ENCODE data around the gene SLAMF8.

The SLAMF8 gene

DNA sequence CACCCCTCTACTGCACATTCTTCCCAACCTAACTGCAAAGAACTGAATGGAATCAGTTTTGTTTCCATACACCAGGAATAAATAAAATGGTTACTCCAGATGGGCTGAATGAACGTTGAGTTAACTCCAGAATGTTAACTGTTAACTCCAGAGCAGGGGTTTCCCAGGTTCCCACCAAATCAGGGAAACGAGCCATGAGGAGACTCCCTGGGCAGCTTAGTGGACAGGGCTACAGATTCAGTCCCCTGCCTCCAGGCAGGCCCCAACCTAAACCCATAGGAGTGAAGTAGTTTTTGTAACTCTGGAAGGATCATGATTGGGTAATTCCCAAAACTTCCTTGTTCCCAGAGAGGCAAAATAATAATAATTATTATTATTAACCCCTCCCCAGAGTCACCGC is 21.7 kb downstream of the SLAMF8 start:
- no peak for DNase-seq (ENCODE audit: low spot score)

DNA sequence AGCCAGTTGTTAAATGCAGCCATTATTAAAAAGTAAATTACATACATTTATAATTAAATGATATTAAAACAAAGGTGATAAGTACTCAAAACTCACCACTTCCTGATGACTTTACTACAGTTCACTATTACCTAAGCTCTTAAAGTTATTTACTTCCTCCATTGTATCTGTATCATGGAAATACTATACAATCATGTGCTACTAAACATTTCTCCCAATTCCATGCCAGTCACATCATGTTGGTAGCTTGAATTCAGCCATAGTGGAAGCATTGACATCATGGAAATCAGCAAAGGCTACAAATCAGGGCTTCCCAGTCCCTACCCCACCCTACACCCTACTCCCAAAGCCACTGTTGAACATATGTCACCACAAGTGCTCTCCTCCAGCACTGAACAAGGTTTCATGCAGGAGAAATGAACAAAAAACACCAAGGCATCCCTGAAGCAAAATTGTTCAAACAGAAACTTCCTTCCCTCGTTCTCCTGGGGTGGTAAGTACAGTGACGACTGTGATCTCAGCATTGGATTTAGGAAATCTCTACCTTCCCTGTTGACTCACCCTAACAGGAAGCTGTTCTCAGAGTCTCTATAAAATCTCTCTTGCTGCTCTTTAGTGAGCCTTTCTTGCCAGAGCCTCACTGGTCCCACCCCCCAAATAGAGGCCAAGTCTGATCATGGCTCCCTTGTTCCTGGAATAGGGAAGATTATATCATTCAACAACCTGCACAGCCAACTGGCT is 23.1 kb downstream of the SLAMF8 start:
- no peak for DNase-seq (ENCODE audit: low spot score)

DNA sequence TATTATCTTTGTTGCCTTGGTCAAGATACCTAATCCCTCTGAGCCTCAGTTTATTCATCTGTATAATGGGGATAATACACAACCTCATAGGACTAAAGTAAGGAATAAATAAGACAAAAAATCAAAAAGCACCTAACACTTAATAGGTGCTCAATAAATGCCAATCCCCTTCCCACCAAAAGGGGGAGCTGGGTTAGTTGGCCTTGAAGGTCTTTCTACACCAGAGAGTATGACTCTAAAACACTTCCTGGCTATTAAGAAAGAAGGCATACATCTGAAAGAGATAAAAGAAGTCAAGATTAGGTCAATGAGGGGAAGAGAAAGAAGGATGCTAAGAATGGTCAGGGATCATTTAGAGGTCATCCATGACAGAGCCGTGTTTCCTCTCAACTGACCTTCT is 24.7 kb downstream of the SLAMF8 start:
- no peak for DNase-seq (ENCODE audit: low spot score)

DNA sequence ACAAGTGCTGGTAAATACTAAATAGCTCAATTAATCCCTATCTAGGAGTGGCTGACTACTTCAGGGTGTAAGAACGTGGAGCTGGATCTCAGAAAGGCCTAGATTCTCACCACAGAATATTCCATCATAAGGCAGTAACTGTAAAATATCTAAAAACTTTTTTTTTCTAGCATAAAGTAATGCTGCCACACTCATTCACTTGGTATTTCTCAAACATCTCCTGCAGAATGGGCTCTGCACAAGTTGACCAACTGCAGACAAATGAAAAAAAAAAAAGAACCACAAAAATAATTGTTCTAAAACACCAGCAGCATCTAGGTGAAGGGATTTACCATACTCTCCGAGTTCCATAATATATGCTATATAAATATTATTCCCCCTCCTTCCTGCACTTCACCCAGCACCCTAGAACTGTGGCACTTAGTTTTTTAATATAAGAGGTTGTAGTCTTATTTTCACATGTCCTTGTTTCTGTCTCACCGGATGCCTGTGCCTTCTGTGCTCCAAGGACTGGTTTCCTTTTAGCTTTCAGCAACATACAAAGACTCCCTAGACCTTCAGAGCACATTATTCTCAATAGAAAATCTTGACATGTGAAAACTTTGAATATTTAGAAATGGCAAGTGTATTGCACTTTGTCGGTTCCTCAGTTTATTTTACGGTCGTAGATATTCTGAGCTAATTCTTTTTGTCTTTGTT is 26.9 kb downstream of the SLAMF8 start:
- no peak for DNase-seq (ENCODE audit: low spot score)

DNA sequence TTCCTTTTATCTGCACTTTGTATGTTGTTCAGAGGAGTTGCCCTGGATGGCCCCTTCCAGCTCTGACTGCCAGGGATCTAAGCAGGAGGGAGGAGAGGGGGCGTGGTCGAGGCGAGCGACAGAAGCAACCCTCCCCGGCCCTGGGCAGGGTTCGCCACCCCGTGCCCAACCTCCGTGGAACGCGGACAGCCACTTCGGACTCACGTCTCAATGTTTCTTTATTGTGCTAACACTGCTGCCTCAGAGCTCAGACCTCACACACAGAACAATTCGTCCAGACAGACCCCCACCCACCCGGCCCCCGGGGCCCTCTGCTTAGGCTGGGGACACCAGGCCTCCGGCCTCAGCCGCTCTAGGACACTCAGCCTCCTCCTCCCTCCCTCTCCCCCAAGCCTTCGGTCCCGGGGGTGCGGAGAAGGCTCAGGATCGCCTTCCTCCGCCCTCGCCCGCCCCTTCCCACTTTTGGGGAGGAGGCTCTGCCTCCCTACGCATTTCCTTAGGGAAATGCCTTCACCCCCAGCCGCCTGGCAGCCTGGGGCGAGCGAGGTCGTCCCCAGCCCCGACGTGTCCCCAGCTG is 27.5 kb downstream of the SLAMF8 start:
- DNase-seq (ENCODE audit: low spot score), result peak; percentile 68

DNA sequence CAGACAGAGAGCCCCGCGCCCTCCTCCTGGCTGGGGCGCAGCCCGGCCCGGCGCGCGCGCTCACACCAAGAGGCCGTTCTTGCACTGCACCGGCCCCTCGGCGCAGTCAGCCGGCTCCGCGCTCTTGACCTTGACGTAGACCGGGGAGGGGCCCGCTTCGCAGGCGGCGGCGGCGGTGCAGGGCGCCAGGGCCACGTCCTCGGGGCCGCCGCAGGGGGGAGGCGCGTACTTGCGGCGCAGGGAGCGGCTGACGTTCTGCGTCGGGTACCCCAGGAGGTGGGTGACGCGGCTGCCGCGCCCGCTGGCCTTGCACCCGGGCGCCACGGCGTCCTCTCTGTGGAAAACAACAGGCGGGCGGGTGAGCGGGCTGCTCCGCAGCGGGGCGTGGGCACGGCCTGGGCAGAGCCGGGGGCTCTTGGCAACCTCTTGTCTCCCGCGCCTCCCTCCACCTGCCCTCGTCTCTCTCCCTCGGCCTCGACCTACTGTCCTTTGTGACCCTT is 28.1 kb downstream of the SLAMF8 start:
- DNase-seq (ENCODE audit: low spot score), result peak; percentile 85

DNA sequence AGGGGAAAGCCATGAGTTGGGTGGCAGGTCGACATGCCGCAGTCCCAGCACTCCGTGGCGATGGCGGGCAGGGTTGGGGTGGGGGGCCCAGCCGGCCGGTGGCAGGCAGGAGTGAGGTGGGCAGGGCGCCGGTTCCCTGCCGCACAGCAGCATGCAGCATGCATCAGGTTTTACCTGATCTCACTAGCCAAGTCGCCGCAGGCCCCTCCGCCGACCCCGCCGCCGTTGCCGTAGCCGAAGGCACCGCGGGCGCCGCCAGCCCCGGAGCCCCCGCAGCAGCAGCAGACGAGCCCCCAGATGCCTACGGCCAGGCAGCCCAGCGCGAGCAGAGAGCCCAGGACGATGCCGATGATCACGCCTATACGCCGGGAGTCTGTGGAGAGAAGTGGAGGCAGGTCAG is 29.0 kb downstream of the SLAMF8 start:
- no peak for DNase-seq (ENCODE audit: low spot score)

DNA sequence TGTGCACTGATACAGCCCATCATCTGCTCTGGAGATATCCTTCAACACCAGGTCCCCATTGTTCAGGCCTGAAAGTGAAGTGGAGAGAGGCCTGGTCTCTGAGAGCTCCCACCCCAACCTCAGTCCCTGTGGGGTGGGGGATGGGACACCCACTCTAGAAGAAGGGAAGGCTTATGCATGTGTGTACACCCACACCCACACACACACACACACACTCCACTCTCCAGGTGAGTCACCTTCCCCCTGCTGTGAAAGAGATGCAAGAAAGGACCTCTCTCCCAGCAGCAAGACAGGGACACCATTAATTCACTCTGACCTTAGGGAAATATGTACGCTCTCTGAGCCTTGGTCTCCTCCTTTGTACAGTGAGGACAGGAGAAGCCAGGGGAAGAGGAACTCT is 29.9 kb downstream of the SLAMF8 start:
- DNase-seq (ENCODE audit: low spot score), result no peak

DNA sequence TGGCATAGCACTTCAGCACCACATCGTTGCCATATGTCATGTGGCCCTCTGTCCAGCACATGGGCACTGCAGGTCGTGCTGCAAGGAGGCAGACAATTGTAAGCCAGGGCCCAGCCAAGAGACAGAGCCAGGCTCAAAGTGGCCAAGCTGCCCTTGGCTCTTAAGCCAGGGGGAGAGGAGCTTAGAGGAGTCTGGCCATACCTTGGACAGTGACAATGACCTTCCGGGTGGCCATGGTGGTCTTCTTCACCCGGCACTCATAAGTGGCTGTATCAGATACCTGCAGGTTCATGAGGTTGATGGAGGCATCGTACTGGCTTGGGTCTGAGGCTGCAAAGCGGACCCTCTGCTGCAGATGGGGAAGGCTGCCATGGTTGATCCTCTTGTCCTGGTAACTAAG is 31.2 kb downstream of the SLAMF8 start:
- no peak for DNase-seq (ENCODE audit: low spot score)

DNA sequence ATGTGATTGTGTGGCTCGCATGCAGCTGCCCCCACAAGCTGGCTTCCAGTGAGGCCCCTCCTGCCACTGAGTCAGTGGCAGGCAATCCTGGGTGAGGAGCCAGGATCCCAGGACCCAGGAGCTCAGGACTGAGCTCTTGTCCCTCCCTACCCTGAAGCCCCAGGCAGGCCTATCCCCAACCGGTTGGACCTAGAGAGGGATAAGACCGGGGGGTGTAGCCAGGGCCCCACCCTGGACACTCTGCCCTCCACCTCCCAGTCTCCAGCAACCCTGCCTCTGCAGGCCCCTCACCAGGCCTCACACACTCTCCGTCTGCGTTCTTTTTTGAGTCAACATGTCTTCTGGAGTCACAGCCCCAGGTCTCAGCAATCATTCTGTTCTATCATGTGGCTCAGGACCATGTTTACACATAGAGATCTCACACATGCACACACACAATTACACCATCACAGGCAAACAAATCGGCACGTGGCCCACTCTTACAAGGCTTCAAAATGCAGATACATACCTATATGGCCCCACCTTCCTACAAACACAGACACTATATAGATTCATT is 33.2 kb downstream of the SLAMF8 start:
- DNase-seq (ENCODE audit: low spot score), result no peak

DNA sequence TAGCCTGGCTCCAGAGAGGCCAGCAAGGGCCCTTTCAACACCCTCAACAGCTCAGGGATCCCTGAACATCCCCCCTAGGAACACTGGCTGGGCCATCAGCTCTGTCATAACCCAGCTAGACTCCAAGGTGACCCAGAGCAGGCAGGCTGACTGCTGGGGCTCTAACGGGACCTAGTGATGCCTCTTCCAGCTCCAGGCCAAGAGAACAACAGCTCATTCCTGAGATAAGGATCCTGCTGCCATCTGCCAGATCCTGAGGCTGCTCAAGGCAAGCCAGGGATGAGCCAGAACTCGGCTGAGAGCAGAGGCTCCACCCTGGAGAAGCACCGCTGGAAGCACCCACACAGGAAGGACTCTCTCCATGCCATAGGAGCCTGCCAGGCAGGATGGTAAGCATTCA is 33.8 kb downstream of the SLAMF8 start:
- DNase-seq (ENCODE audit: low spot score), result no peak

DNA sequence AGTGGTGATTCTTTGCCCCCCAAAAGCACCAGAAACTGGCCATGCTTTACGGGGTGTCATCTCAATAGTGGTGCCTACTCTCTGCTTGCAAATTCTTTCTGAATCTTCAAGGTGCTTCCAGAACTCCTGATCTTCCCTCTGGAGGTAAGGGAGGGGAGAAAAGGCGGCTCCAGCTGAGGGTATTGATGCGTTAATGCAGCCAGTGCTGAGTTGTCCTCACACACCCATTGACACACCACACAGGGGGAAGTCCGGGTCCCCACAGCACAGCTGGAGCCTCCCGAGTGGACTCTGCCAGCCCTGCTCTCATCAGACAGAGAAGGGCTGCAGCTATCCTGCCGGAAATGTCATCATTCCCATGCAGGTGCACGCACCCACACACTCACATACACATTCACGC is 34.5 kb downstream of the SLAMF8 start:
- no peak for DNase-seq (ENCODE audit: low spot score)

DNA sequence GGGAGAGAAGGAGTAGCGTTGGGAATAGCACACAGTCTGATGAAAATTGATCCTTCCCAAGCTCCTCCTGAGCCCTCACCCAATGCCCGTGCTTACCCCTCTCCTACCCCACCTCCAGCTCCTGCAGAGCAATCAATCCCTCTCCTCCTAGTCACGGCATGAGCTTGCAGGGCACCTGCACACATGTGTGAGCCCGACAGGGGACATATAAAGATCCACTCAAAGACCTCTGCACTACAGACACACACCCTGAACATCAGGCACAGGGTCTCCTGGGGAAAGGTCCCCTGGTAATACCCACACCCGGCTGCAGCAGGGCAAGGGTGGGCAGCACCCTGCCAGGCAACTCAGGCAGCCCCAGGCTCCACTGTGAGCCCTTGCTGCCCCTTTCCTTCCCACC is 35.4 kb downstream of the SLAMF8 start:
- no peak for DNase-seq (ENCODE audit: low spot score)

DNA sequence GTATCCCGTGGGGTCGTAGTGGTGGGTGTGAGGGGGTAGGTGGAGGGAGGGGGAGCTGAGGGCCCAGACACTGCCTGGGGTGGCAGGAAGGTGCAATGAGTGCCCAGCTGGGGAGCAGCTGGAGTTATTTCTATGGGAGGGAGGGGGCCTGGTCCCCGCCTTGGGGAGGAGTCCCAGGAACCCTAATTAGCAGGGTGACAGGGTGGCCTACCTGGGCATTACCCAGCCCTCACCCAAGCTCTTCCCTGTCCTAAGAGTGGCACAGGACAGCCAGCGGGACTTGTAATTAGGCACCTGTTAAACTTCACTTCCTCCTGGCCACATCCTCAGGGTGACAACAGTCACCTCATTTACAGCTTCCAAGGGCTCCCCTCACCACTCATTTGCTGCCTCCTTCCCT is 35.9 kb downstream of the SLAMF8 start, which contains the start of gene VSIG8:
VSIG8 (minus strand) TSS at position 101 of the 400 bp plus-strand sequence. CDS start 136 bp downstream, outside the sequence.
- no peak for DNase-seq (ENCODE audit: low spot score)

DNA sequence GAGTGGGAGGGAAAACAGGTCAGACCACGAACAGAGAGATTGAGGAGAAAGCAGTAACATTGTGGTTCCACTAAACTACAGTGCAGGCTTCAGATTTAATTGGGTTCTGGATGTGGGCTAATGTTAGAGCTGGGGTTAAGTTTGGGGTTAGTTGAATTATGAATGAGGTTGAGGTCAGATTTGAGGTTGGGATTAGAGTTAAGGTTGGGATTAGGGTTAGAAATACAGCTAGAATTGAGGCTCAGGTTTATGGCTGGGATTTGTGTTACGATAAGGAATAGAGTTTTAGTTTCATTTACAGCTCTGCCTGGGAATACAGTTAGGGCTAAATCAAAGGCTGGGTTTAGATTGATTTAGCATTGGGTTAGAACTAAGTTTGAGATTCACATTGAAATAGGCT is 37.6 kb downstream of the SLAMF8 start:
- no peak for DNase-seq (ENCODE audit: low spot score)

DNA sequence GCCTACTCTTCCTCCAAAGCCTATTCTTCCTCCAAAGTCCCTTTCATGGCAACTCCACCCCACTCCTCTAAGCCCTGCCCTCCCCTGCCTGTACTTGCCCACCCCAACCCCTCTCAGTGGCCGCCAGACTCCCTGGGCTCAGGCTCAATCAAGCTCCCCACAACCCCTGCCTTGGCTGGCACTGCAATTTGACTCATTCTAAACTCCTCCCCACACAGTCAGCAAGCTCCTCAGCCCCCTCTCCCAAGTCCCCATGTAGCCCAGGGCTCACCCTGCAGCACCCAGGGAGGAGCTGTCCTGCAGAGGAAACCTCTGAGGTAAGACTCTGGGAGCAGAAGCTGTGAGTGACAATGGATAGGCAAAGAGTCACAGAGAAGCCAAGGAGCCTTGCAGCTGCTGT is 39.4 kb downstream of the SLAMF8 start:
- no peak for DNase-seq (ENCODE audit: low spot score)

DNA sequence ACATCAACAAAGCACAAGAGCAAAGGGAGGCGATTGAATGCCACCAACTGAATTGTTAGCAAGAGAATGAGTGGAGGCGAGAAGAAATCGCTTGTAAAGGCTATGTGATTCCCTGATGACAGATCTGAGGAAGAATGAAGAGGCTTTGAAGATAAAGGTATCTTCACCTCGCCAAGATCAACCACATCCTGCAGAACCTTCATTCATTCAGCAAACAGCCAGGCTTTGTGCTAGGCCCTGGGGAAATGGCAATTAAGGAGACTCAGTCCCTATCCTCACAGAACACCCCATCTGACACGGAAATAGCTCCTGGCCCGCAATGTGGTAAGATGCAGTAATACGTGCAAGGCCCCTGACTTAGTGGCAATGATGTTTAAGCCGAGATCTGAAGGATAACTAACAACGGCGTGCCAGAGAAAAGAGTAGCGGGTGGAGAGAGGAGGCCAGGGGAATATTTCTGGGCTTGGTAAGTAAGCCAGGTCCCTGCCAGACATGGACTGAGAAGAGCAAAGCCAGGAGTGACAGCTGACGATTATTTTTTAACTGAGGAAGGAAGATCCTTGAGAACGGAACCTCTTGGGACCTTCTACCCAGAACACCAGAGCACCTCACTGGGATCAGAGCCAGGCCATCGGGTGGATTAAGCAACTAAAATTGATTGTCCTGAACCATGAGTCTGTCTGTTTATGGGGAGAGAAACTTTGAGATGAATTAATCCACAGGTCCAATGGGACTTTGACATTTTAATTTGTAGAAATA is 40.4 kb downstream of the SLAMF8 start:
- no peak for DNase-seq (ENCODE audit: low spot score)

DNA sequence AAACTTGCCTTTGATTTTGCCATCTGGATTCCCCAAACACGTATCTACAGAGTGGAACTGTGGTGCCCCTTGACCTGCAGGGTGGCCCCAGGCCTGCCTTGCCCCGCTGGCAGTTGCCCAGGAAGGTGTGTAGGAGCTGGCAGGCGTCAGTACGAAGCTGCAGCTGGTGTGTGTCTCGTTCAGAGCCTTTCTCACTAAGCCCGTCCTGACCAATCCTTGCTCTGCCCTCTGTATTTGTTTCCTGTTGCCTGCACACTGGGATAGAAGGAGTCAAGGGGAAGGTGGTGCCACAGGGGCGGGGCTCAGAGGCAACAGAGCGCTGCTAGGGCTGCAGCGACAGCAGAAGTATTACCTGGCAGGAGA is 41.0 kb downstream of the SLAMF8 start:
- DNase-seq (ENCODE audit: low spot score), result peak; percentile 56

DNA sequence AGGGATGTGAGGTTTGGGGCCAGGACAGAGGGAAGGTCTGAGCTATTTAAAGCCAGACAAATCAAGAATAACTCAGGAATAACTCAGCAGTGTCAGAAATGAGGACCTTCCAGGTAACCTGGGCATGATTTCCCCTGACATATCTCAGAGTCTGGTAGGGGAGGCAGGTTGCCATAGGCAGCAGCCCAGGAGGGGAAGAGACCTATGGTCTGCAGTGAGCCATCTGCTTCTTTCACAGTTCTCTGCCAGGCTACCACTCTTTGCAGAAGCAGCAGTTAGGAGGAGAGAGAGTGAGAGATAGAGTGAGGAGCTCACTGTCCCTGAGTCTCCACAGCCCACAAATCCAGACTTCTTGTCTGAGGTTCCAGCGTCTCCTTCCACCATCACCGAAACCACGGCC is 42.1 kb downstream of the SLAMF8 start:
- no peak for DNase-seq (ENCODE audit: low spot score)

DNA sequence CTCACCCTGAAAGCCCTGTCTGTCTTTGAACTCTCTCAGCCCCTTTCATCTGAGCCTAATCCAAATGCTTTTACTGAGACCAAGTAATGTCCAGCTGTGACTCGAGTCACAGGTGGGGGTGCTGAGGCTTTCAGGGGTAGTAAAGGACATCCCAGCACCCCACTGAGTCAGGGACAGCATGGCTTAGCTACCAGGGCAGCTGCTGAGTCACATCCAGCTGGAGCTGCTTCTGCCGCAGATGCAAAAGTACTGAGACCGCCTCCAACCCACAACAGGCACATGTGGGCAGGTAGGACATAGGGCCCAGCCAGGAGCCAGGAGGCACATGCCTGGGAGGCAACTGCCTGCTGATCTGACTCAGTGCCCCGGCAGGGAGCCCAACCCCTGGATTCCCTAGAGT is 42.5 kb downstream of the SLAMF8 start:
- DNase-seq (ENCODE audit: low spot score), result peak; percentile 69

DNA sequence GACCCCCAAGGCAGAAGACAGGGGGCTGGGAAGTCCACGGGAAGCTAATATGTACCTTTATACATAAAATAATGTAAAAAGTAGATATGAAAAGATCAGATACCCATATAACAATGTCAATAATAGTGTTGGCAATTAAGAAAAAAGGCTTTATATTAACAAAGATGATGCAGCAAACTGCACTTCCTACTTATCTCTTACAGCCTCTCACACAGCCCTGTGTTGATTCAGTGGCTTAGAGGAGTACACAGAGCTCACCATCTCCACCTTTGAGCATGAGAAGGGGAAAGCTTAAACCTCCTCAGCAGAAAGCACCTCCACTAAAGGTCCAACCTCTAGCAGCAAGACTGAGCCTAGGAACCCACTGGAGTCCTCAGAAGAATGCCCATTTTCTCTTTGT is 42.9 kb downstream of the SLAMF8 start:
- DNase-seq (ENCODE audit: low spot score), result no peak

DNA sequence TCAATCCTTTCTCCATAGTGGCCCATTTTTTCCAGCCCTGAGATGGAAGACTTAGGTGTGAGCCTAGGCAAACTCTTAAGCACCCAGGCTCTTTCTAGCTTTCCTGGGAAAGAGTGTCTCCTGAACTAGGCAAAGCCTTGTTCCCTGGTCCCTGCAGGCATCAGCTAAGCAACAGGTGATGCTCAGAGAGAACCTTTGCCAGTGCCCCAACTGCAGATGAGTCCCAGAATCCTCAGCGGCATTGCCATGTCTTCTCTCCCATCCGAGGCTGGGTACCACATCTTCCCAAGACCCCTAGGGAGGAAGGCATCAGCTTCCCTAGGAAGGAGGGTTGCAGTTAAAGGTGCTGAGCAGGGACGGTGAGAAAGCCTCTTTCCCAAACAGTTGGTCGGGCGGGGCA is 44.0 kb downstream of the SLAMF8 start:
- no peak for DNase-seq (ENCODE audit: low spot score)

Measured in AG08395 (cell line).